H9 (cell line): ENCODE data around the gene MRGPRG. TPM values are rescaled to one million over a fixed set of nuclear protein-coding genes. Genes with fewer than 3 reads are reported as not detected.

ENCODE experiments used
- DNase-seq: peaks from one replicate; pipeline ENCODE4 v3.0.0-alpha.2; 2017
- H2AFZ ChIP-seq: one replicate; pipeline ENCODE4 v1.6.1; 2013; ENCODE audit warnings: mild to moderate bottlenecking, low read length, control low read depth, moderate library complexity
- H2AK5ac ChIP-seq: 2 replicates; pipeline ENCODE4 v1.6.1; 2013; ENCODE audit warnings: low read length, control low read depth, mixed read lengths; ENCODE audit not compliant: insufficient read length
- H2BK120ac ChIP-seq: one replicate; pipeline ENCODE4 v1.6.1; 2013; ENCODE audit warnings: low read depth, mild to moderate bottlenecking, low read length, control low read depth, inconsistent platforms; ENCODE audit not compliant: poor library complexity, severe bottlenecking
- H2BK12ac ChIP-seq: 2 replicates; pipeline ENCODE4 v1.6.1; 2013; ENCODE audit warnings: low read length, control low read depth, mixed read lengths, low read depth; ENCODE audit not compliant: insufficient read length
- H2BK15ac ChIP-seq: 2 replicates; pipeline ENCODE4 v1.6.1; 2013; ENCODE audit warnings: low read depth, low read length, control low read depth
- H2BK20ac ChIP-seq: one replicate; pipeline ENCODE4 v1.6.1; 2013; ENCODE audit warnings: low read depth, mild to moderate bottlenecking, low read length, control low read depth, inconsistent platforms; ENCODE audit not compliant: poor library complexity, severe bottlenecking
- H2BK5ac ChIP-seq: 2 replicates; pipeline ENCODE4 v1.6.1; 2013; ENCODE audit warnings: low read length, control low read depth, mixed read lengths; ENCODE audit not compliant: insufficient read length
- H3K14ac ChIP-seq: 2 replicates; pipeline ENCODE4 v1.6.1; 2013; ENCODE audit warnings: low read length, control low read depth; ENCODE audit not compliant: insufficient read depth
- H3K18ac ChIP-seq: 2 replicates; pipeline ENCODE4 v1.6.1; 2013; ENCODE audit warnings: low read depth, mild to moderate bottlenecking, mixed read lengths, low read length, control low read depth; ENCODE audit not compliant: insufficient read length
- H3K23ac ChIP-seq: 2 replicates; pipeline ENCODE4 v1.6.1; 2013; ENCODE audit warnings: low read length, control low read depth, mixed read lengths, low read depth; ENCODE audit not compliant: insufficient read length
- H3K23me2 ChIP-seq: 2 replicates; pipeline ENCODE4 v1.6.1; 2013; ENCODE audit warnings: low read depth, mild to moderate bottlenecking, mixed read lengths, low read length, control low read depth; ENCODE audit not compliant: insufficient read length, poor library complexity, severe bottlenecking
- H3K27ac ChIP-seq: 2 replicates; pipeline ENCODE4 v1.5.1; 2013; ENCODE audit warnings: low read length, control low read depth, mixed read lengths, low read depth; ENCODE audit not compliant: insufficient read length
- H3K27me3 ChIP-seq: 2 replicates; pipeline ENCODE4 v1.6.1; 2013; ENCODE audit warnings: low read length, control low read depth, inconsistent platforms; ENCODE audit not compliant: insufficient read depth
- H3K4ac ChIP-seq: 2 replicates; pipeline ENCODE4 v1.6.1; 2013; ENCODE audit warnings: low read depth, mild to moderate bottlenecking, control low read depth, inconsistent platforms, low read length, moderate library complexity
- H3K4me1 ChIP-seq: 2 replicates; pipeline ENCODE4 v1.6.1; 2013; ENCODE audit warnings: low read length, control low read depth, inconsistent platforms; ENCODE audit not compliant: insufficient read depth
- H3K4me2 ChIP-seq: 2 replicates; pipeline ENCODE4 v1.6.1; 2013; ENCODE audit warnings: low read length, control low read depth, mixed read lengths; ENCODE audit not compliant: insufficient read length, insufficient read depth
- H3K56ac ChIP-seq: 2 replicates; pipeline ENCODE4 v1.6.1; 2013; ENCODE audit warnings: low read depth, mild to moderate bottlenecking, mixed read lengths, low read length, control low read depth; ENCODE audit not compliant: insufficient read length
- H3K79me1 ChIP-seq: 2 replicates; pipeline ENCODE4 v1.6.1; 2013; ENCODE audit warnings: low read depth, mild to moderate bottlenecking, moderate library complexity, low read length, control low read depth, inconsistent platforms; ENCODE audit not compliant: insufficient read depth, poor library complexity, severe bottlenecking
- H3K79me2 ChIP-seq: 2 replicates; pipeline ENCODE4 v1.6.1; 2013; ENCODE audit warnings: low read length, control low read depth, inconsistent platforms; ENCODE audit not compliant: insufficient read depth
- H3K9ac ChIP-seq: 2 replicates; pipeline ENCODE4 v1.6.1; 2013; ENCODE audit warnings: low read length, control low read depth, mixed read lengths; ENCODE audit not compliant: insufficient read length; ENCODE audit errors: extremely low read depth
- H3K9me3 ChIP-seq: one replicate; pipeline ENCODE4 v1.6.1; 2013; ENCODE audit warnings: low read depth, low read length, inconsistent platforms; ENCODE audit not compliant: control insufficient read depth
- H3T11ph ChIP-seq: one replicate; pipeline ENCODE4 v1.6.1; 2013; ENCODE audit warnings: mild to moderate bottlenecking, low read length, control low read depth, inconsistent platforms
- H4K20me1 ChIP-seq: one replicate; pipeline ENCODE4 v1.6.1; 2013; ENCODE audit not compliant: control insufficient read depth, insufficient read length, insufficient read depth
- H4K5ac ChIP-seq: 2 replicates; pipeline ENCODE4 v1.6.1; 2013; ENCODE audit warnings: low read depth, mild to moderate bottlenecking, mixed read lengths, low read length, control low read depth; ENCODE audit not compliant: insufficient read length
- H4K8ac ChIP-seq: replicated peaks from 2 replicates; pipeline ENCODE4 v1.6.1; 2013; ENCODE audit warnings: low read length, control low read depth, mixed read lengths, low read depth; ENCODE audit not compliant: insufficient read length
- H4K91ac ChIP-seq: 2 replicates; pipeline ENCODE4 v1.6.1; 2013; ENCODE audit warnings: low read depth, mild to moderate bottlenecking, moderate library complexity, mixed read lengths, low read length, control low read depth; ENCODE audit not compliant: insufficient read length
- H3K27ac Mint-ChIP-seq, 3 experiments: 2 replicates in 2 of 3; 3 replicates in 1 of 3; pipeline ENCODE4 v1.8.0; 2020 to 2021; ENCODE audit warnings: mixed read lengths in 3 of 3, mild to moderate bottlenecking in 1 of 3, moderate library complexity in 1 of 3
- H3K27me3 Mint-ChIP-seq: 2 replicates; pipeline ENCODE4 v1.8.0; 2021; ENCODE audit warnings: low read depth, mild to moderate bottlenecking, moderate library complexity, mixed read lengths
- H3K36me3 Mint-ChIP-seq, 3 experiments: 2 replicates in 2 of 3; 3 replicates in 1 of 3; pipeline ENCODE4 v1.8.0; 2020 to 2021; ENCODE audit warnings: low read depth in 3 of 3, mixed read lengths in 3 of 3; ENCODE audit not compliant: insufficient read depth in 1 of 3
- H3K4me1 Mint-ChIP-seq, 2 experiments: 2 replicates each; pipeline ENCODE4 v1.8.0; 2020; ENCODE audit warnings: mixed read lengths in 2 of 2
- H3K4me3 Mint-ChIP-seq, 2 experiments: 2 replicates in 1 of 2; 3 replicates in 1 of 2; pipeline ENCODE4 v1.8.0; 2020 to 2021; ENCODE audit warnings: mild to moderate bottlenecking in 2 of 2, mixed read lengths in 2 of 2, moderate library complexity in 1 of 2
- H3K9me3 Mint-ChIP-seq, 2 experiments: 2 replicates in 1 of 2; 3 replicates in 1 of 2; pipeline ENCODE4 v1.8.0; 2020; ENCODE audit warnings: mild to moderate bottlenecking in 2 of 2, mixed read lengths in 2 of 2, moderate library complexity in 1 of 2
- CTCF ChIP-seq: fragments of 200-600 bp; sonication (generic); conservative IDR thresholded peaks from 3 replicates; pipeline ENCODE4 v1.8.0; 2021; ENCODE audit warnings: antibody characterized with exemption, mild to moderate bottlenecking
- WGBS: extraction: QIAGEN DNeasy Blood & Tissue Kit; methylation state at CpG from one replicate; pipeline ENCODE4 v1.1.7; 2013; ENCODE audit warnings: missing lambda C conversion rate, low lambda C conversion rate, mixed read lengths; ENCODE audit not compliant: insufficient read length; ENCODE audit errors: extremely low coverage; 5-methylcytosine and 5-hydroxymethylcytosine counted together
- total RNA-seq: library from RNA; stranded (reverse); gene quantifications from 2 replicates; pipeline ENCODE4 v1.2.1, GENCODE V29; 2021

MRGPRG gene
- total RNA-seq, 1 experiment from 2014 or later, result not detected

GRCh38 chr11:3226846-3227567, 8.4 kb upstream of the MRGPRG start:
- no peaks in the 10 kb centered on the region for H3K36me3 Mint-ChIP-seq
- TF ChIP-seq CTCF, result no peak
- no peak overlapping the region for H4K5ac ChIP-seq

More at GRCh38 chr11:3226846-3227567, 8.4 kb upstream of the MRGPRG start:
- H2BK20ac ChIP-seq, result no peak overlapping the region
- no peak overlapping the region for H3K14ac ChIP-seq
- Mint-ChIP-seq H3K27me3 (peaks cover 10% of the 10 kb centered on the region), H3K9me3 (no peaks in the 10 kb centered on the region), H3K27ac (no peak overlapping the region), H3K4me1 (peaks cover 19 to 27% of the 10 kb centered on the region in 2 experiments), H3K4me3 (no peak overlapping the region)
- no CpG with 5 or more reads among the region's 18 CpGs for WGBS
- H4K20me1 ChIP-seq, result no peaks in the 10 kb centered on the region
- no peaks in the 10 kb centered on the region for H3K27me3 ChIP-seq
- no peaks in the 10 kb centered on the region for H3K79me1 ChIP-seq
- no peak overlapping the region for H2BK120ac ChIP-seq
- no peaks in the 10 kb centered on the region for H3K23me2 ChIP-seq
- no peak for DNase-seq
- H4K91ac ChIP-seq, result no peak overlapping the region
- H3K23ac ChIP-seq, result no peak overlapping the region
- H3K4ac ChIP-seq, result no peak overlapping the region
- no peak overlapping the region for H3K27ac ChIP-seq
- H3K56ac ChIP-seq, result no peak overlapping the region
- H2AK5ac ChIP-seq, result no peak overlapping the region
- H2BK12ac ChIP-seq, result no peak overlapping the region
- no peak overlapping the region for H2BK15ac ChIP-seq
- no peaks in the 10 kb centered on the region for H3K4me1 ChIP-seq
- H3T11ph ChIP-seq, result no peak overlapping the region
- no peak overlapping the region for H3K4me2 ChIP-seq
- H2AFZ ChIP-seq, result no peak overlapping the region
- H3K79me2 ChIP-seq, result no peaks in the 10 kb centered on the region
- H3K9ac ChIP-seq, result no peak overlapping the region
- no peaks in the 10 kb centered on the region for H3K9me3 ChIP-seq
- no peak overlapping the region for H4K8ac ChIP-seq
- no peak overlapping the region for H3K18ac ChIP-seq
- no peak overlapping the region for H2BK5ac ChIP-seq
